ENCODE results near the gene EFCAB14.
"Not testable (repeated sequence)": the region's sequence is repeated elsewhere in the genome, so short reads cannot be mapped to it uniquely, and the experiment has no call there.

Gene EFCAB14

DNA sequence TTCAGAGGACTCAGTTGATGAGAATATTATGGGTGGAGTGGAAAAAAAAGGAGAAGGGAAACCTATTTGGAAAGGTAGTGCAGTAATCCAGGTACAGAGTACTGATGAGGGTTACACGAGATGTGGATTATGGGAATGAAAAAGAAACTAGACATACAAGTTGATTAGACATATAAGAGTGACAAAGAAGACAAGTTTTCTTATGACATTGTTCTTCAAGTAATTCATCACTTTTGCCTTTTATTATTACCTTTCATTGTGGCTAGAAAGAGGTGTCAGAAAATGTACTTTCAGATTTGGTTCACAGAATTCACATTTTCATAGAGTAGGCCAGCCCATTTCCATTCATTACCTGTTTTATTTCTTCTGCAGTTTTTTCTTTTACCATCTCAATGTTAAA, 61.1 kb downstream of the EFCAB14 start:
- Histone ChIP-seq H3K4me1 (ENCODE audit: control insufficient read depth, insufficient read depth, low read length) (no peaks in the 10 kb centered on the region), H3K27me3 (ENCODE audit: control insufficient read depth, insufficient read depth, low read length, poor library complexity, severe bottlenecking) (no peaks in the 10 kb centered on the region), H3K36me3 (ENCODE audit: control insufficient read depth, insufficient read depth, low read length) (peaks cover 19% of the 10 kb centered on the region), H3K9me3 (ENCODE audit: control insufficient read depth, low read length) (no peaks in the 10 kb centered on the region), H3K4me3 (ENCODE audit: insufficient read depth, low read depth, low read length) (no peak overlapping the region), H3K27ac (ENCODE audit: insufficient read depth, low read depth, low read length, poor library complexity, severe bottlenecking) (no peak overlapping the region)
- 92 to 100% methylated on average over 1 of the region's 1 CpG for WGBS, 2 experiments

DNA sequence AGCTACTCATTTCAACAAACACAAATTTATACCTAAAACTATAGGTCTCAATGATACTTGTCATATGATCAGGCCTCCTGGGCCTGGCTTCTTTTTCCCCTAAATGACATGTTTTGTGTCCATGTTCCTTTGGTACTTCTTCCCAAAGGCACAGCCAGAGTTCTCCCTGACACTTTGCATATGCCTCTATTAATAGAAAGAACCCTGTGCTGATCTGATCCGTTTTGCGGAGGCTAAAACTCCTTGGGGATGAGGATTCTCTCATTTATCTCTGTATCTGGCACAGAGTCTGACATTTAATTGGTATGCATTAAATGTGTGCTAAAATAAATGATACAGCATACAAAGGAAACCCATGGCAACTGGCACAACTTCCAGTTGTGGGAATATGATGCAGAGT, 62.3 kb downstream of the EFCAB14 start:
- Histone ChIP-seq H3K27ac (ENCODE audit: insufficient read depth, low read depth, low read length, poor library complexity, severe bottlenecking) (no peak overlapping the region), H3K36me3 (ENCODE audit: control insufficient read depth, insufficient read depth, low read length) (peaks cover 19% of the 10 kb centered on the region), H3K4me3 (ENCODE audit: insufficient read depth, low read depth, low read length) (no peak overlapping the region), H3K4me1 (ENCODE audit: control insufficient read depth, insufficient read depth, low read length) (no peaks in the 10 kb centered on the region), H3K27me3 (ENCODE audit: control insufficient read depth, insufficient read depth, low read length, poor library complexity, severe bottlenecking) (no peaks in the 10 kb centered on the region), H3K9me3 (ENCODE audit: control insufficient read depth, low read length) (no peaks in the 10 kb centered on the region)
- WGBS, 2 experiments, result 100% methylated on average over 2 of the region's 2 CpGs

DNA sequence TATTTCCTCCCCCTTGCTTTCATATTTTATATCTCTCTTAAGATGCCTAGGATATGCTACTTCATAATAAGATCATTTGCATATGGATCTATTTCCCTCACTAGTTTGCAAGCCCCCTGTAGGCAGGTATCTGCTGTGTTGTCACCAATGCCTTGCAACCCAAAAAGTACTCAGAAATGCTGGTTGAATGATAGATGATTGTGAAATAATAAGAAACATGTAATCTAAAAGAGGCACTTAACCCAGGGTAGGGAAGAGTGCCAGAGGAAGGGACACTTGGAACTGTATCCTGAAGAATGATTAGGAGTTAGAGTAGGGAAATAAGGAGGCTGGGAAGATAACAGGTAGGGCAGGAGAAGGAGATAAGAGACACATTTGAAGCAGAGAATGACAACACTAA, 63.1 kb downstream of the EFCAB14 start:
- Histone ChIP-seq H3K9me3 (ENCODE audit: control insufficient read depth, low read length) (no peaks in the 10 kb centered on the region), H3K4me1 (ENCODE audit: control insufficient read depth, insufficient read depth, low read length) (no peaks in the 10 kb centered on the region), H3K4me3 (ENCODE audit: insufficient read depth, low read depth, low read length) (no peak overlapping the region), H3K36me3 (ENCODE audit: control insufficient read depth, insufficient read depth, low read length) (peaks cover 19% of the 10 kb centered on the region), H3K27ac (ENCODE audit: insufficient read depth, low read depth, low read length, poor library complexity, severe bottlenecking) (no peak overlapping the region), H3K27me3 (ENCODE audit: control insufficient read depth, insufficient read depth, low read length, poor library complexity, severe bottlenecking) (no peaks in the 10 kb centered on the region)

DNA sequence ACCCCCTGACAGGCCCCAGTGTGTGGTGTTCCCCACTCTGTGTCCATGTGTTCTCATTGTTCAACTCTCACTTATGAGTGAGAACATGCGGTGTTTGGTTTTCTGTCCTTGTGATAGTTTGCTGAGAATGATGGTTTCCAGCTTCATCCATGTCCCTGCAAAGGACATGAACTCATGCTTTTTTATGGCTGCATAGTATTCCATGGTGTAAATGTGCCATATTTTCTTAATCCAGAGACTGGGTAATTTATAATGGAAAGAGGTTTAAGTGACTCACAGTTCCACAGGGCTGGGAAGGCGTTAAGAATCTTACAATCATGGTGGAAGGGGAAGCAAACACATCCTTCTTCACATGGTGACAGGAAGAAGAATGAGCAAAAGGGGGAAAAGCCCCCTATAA, 64.2 kb downstream of the EFCAB14 start:
- WGBS, 2 experiments, result 100% methylated on average over 1 to 2 of the region's 2 CpGs
- H3K9me3 ChIP-seq (ENCODE audit: control insufficient read depth, low read length); H3K4me1 ChIP-seq (ENCODE audit: control insufficient read depth, insufficient read depth, low read length); H3K27ac ChIP-seq (ENCODE audit: insufficient read depth, low read depth, low read length, poor library complexity, severe bottlenecking); H3K27me3 ChIP-seq (ENCODE audit: control insufficient read depth, insufficient read depth, low read length, poor library complexity, severe bottlenecking); H3K4me3 ChIP-seq (ENCODE audit: insufficient read depth, low read depth, low read length): not testable (repeated sequence)
- H3K36me3 ChIP-seq (ENCODE audit: control insufficient read depth, insufficient read depth, low read length), result peaks cover 24% of the 10 kb centered on the region

DNA sequence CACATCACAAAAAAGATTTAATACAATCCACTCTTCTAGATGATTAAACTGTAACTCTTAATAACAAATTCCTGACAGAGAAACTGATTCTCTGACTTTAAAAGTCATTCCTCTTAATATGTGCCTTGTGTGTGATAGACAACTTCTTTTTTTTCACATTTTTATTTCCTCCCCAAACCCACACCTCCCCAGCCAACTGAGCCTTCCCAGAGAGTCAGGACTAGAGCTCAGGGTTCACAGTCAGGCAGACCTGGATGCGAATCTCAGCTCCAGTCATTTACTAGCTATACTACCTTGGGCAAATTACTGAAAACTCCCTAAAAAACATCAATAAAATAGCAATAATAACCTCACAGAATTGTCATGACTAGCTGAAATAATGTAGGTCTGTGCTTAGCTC, 64.9 kb downstream of the EFCAB14 start:
- Histone ChIP-seq H3K4me3 (ENCODE audit: insufficient read depth, low read depth, low read length) (no peak overlapping the region), H3K27ac (ENCODE audit: insufficient read depth, low read depth, low read length, poor library complexity, severe bottlenecking) (no peak overlapping the region), H3K27me3 (ENCODE audit: control insufficient read depth, insufficient read depth, low read length, poor library complexity, severe bottlenecking) (no peaks in the 10 kb centered on the region), H3K4me1 (ENCODE audit: control insufficient read depth, insufficient read depth, low read length) (no peaks in the 10 kb centered on the region), H3K9me3 (ENCODE audit: control insufficient read depth, low read length) (no peaks in the 10 kb centered on the region), H3K36me3 (ENCODE audit: control insufficient read depth, insufficient read depth, low read length) (peaks cover 29% of the 10 kb centered on the region)
- 96 to 100% methylated on average over 1 of the region's 1 CpG for WGBS, 2 experiments

DNA sequence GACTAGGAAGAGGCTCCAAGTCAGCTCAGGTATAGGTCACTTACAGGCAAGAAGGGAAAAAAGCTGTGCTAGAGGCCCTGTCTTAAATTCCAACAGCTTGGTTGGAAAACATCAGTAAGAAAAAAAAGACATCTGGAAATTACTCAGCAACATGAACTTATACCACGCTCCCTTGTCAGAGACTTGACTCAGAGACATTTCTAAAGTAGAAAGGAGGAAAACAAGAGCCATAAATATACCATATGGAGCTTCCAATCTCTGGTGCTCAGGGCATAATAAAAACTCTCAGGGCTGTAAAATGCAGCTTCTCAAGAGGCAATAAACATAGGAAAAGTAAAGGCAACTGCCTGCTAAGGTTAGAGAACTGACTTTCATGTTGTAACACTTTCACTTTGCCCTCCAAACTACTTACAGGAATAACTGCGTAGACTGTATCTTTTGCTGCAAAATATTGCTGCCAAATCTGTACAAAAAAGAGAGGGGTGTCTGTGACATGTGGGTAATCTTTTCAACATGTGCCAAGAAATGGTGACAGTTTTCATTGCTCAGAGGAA, 65.4 kb downstream of the EFCAB14 start:
- Histone ChIP-seq H3K36me3 (ENCODE audit: control insufficient read depth, insufficient read depth, low read length) (peaks cover 27% of the 10 kb centered on the region), H3K4me3 (ENCODE audit: insufficient read depth, low read depth, low read length) (no peak overlapping the region), H3K9me3 (ENCODE audit: control insufficient read depth, low read length) (no peaks in the 10 kb centered on the region), H3K27me3 (ENCODE audit: control insufficient read depth, insufficient read depth, low read length, poor library complexity, severe bottlenecking) (no peaks in the 10 kb centered on the region), H3K27ac (ENCODE audit: insufficient read depth, low read depth, low read length, poor library complexity, severe bottlenecking) (no peak overlapping the region), H3K4me1 (ENCODE audit: control insufficient read depth, insufficient read depth, low read length) (no peaks in the 10 kb centered on the region)
- whole genome bisulfite sequencing, 2 experiments, result 93 to 100% methylated on average over 2 of the region's 2 CpGs

DNA sequence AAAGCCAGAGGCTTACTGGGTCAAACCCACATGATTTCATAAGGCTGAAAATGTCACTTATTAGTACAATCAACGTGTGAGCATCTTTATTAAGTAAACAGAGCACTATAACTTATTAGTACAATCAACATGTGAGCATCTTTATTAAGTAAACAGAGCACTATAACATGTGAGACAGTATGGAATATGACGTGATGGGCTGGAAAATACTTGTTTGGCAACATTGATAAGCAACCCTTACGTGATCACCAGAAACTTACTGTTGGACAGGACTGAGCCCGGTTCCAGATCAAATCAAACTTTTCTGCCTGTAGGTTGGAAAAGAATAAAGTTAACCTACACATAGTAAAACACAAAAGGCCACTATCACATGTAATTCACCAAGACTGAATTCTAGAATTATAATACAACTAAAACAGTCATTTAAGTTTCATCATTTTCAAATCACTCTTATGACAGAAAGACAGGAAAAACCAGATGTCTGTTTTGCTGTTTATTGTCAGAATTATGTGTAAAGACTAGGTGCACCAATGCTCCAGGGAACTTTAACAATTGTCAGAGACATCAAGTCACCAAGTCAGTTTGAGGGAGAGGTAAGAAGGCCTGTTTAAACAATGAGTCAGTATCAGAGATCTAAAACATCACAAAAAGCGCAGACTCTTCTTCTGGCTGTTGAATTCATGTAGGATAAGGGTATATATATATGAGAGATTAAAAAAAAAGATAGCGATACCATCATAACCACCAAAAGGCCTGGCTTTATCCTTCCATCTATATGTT, 66.4 kb downstream of the EFCAB14 start:
- Histone ChIP-seq H3K27ac (ENCODE audit: insufficient read depth, low read depth, low read length, poor library complexity, severe bottlenecking) (no peak overlapping the region), H3K4me3 (ENCODE audit: insufficient read depth, low read depth, low read length) (no peak overlapping the region), H3K27me3 (ENCODE audit: control insufficient read depth, insufficient read depth, low read length, poor library complexity, severe bottlenecking) (no peaks in the 10 kb centered on the region), H3K9me3 (ENCODE audit: control insufficient read depth, low read length) (no peaks in the 10 kb centered on the region), H3K4me1 (ENCODE audit: control insufficient read depth, insufficient read depth, low read length) (no peaks in the 10 kb centered on the region), H3K36me3 (ENCODE audit: control insufficient read depth, insufficient read depth, low read length) (peaks cover 29% of the 10 kb centered on the region)
- 79 to 92% methylated on average over 3 to 5 of the region's 6 CpGs for WGBS, 2 experiments

DNA sequence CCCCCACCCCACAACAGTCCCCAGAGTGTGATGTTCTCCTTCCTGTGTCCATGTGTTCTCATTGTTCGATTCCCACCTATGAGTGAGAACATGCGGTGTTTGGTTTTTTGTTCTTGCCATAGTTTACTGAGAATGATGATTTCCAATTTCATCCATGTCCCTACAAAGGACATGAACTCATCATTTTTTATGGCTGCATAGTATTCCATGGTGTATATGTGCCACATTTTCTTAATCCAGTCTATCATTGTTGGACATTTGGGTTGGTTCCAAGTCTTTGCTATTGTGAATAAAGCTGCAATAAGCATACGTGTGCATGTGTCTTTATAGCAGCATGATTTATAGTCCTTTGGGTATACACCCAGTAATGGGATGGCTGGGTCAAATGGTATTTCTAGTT, 67.8 kb downstream of the EFCAB14 start:
- H3K9me3 ChIP-seq (ENCODE audit: control insufficient read depth, low read length); H3K27ac ChIP-seq (ENCODE audit: insufficient read depth, low read depth, low read length, poor library complexity, severe bottlenecking); H3K27me3 ChIP-seq (ENCODE audit: control insufficient read depth, insufficient read depth, low read length, poor library complexity, severe bottlenecking); H3K4me1 ChIP-seq (ENCODE audit: control insufficient read depth, insufficient read depth, low read length); H3K4me3 ChIP-seq (ENCODE audit: insufficient read depth, low read depth, low read length): not testable (repeated sequence)
- WGBS, 2 experiments, result 100% methylated on average over 1 of the region's 3 CpGs; no CpG with 5 or more reads in 1 of the 2 experiments
- H3K36me3 ChIP-seq (ENCODE audit: control insufficient read depth, insufficient read depth, low read length), result peaks cover 28% of the 10 kb centered on the region

DNA sequence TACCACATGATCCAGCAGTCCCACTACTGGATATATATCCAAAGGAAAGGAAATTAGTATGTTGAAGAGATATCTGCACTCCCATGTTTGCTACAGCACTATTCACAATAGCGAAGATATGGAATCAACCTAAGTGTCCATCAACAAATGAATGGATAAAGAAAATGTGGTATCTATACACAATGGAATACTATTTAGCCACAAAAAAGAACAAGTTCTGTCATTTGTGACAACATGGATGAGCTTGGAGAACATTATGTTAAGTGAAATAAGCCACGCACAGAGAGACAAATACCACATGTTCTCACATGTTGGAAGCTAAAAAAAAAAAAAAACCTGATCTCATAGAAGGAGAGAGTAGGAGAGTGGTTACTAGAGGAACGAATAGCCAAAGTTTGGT, 68.4 kb downstream of the EFCAB14 start:
- Histone ChIP-seq H3K36me3 (ENCODE audit: control insufficient read depth, insufficient read depth, low read length) (peaks cover 21% of the 10 kb centered on the region), H3K4me3 (ENCODE audit: insufficient read depth, low read depth, low read length) (no peak overlapping the region), H3K27me3 (ENCODE audit: control insufficient read depth, insufficient read depth, low read length, poor library complexity, severe bottlenecking) (no peaks in the 10 kb centered on the region), H3K9me3 (ENCODE audit: control insufficient read depth, low read length) (no peaks in the 10 kb centered on the region), H3K4me1 (ENCODE audit: control insufficient read depth, insufficient read depth, low read length) (no peaks in the 10 kb centered on the region), H3K27ac (ENCODE audit: insufficient read depth, low read depth, low read length, poor library complexity, severe bottlenecking) (no peak overlapping the region)
- 89 to 100% methylated on average over 2 to 3 of the region's 3 CpGs for WGBS, 2 experiments

DNA sequence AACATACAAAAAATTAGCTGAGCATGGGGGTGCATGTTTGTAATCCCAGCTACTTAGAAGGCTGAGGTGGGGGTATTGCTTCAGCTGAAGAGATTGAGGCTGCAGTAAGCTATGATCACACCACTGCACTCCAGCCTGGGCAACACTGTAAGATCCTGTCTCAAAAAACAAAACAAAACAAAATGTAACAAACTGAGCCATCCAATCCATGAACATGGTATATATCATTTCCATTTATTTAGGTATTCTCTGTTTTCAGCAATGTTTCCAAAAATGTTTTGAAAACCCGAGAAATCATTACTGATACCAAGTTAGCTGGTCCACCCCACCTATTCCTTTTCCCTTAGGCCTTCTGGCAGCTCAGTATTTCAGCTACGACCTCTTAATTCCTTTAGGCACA, 69.2 kb downstream of the EFCAB14 start:
- 96 to 98% methylated on average over 2 of the region's 2 CpGs for WGBS, 2 experiments
- Histone ChIP-seq H3K27me3 (ENCODE audit: control insufficient read depth, insufficient read depth, low read length, poor library complexity, severe bottlenecking) (no peaks in the 10 kb centered on the region), H3K4me1 (ENCODE audit: control insufficient read depth, insufficient read depth, low read length) (no peaks in the 10 kb centered on the region), H3K27ac (ENCODE audit: insufficient read depth, low read depth, low read length, poor library complexity, severe bottlenecking) (no peak overlapping the region), H3K9me3 (ENCODE audit: control insufficient read depth, low read length) (no peaks in the 10 kb centered on the region), H3K4me3 (ENCODE audit: insufficient read depth, low read depth, low read length) (no peak overlapping the region), H3K36me3 (ENCODE audit: control insufficient read depth, insufficient read depth, low read length) (peaks cover 15% of the 10 kb centered on the region)
